GM12874 (cell line): ENCODE data around the gene DPP6.

Experiments used
- TF ChIP-seq, protein P1 (sequence below): IDR thresholded peaks from 2 replicates; pipeline ENCODE4 v1.5.1; 2011; ENCODE audit warnings: low read depth, mild to moderate bottlenecking, control low read depth, low read length, moderate library complexity; ENCODE audit not compliant: insufficient read depth

Gene DPP6

GRCh38 chr7:154326421-154326820 lies 274.2 kb downstream of the DPP6 start:
- TF ChIP-seq, protein P1, sequence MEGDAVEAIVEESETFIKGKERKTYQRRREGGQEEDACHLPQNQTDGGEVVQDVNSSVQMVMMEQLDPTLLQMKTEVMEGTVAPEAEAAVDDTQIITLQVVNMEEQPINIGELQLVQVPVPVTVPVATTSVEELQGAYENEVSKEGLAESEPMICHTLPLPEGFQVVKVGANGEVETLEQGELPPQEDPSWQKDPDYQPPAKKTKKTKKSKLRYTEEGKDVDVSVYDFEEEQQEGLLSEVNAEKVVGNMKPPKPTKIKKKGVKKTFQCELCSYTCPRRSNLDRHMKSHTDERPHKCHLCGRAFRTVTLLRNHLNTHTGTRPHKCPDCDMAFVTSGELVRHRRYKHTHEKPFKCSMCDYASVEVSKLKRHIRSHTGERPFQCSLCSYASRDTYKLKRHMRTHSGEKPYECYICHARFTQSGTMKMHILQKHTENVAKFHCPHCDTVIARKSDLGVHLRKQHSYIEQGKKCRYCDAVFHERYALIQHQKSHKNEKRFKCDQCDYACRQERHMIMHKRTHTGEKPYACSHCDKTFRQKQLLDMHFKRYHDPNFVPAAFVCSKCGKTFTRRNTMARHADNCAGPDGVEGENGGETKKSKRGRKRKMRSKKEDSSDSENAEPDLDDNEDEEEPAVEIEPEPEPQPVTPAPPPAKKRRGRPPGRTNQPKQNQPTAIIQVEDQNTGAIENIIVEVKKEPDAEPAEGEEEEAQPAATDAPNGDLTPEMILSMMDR, result no peak

DNA sequence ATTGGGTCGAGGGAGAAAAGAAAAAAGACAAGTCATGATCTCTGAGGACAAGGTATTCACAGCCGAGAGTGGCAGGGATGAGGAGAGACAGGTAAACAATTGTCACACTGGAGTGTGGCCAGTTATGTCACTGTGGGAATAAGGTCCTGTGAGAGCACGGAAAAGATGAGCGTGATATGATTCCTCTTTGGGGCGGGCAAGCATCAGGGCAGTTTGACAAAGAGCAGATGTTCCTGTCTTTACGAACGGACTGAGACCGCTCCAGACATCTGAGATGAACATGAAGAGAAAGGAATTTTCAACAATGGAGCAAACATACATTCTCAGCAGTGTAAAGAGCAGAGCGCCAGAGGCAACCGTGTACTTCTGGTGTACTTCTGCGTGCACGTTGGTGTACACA lies 278.1 kb downstream of the DPP6 start:
- TF ChIP-seq, protein P1, result no peak

GRCh38 chr7:154332811-154333580 lies 280.8 kb downstream of the DPP6 start:
- TF ChIP-seq, protein P1, result no peak

- TF ChIP-seq, protein P1, result no peak
Measured at GRCh38 chr7:154336295-154336694, 284.1 kb downstream of the DPP6 start.

GRCh38 chr7:154338701-154339506 lies 286.7 kb downstream of the DPP6 start:
- TF ChIP-seq, protein P1, result no peak

GRCh38 chr7:154342971-154343633 lies 290.9 kb downstream of the DPP6 start:
- TF ChIP-seq, protein P1, result no peak
